Nephron progenitor cell (in vitro differentiated cells): ENCODE results near the gene UBB.

ENCODE experiments used
- DNase-seq: peaks from one replicate; pipeline ENCODE4 v3.0.0; 2021
- H3K27ac Mint-ChIP-seq: 2 replicates; pipeline ENCODE4 v1.8.0; 2021; ENCODE audit warnings: mild to moderate bottlenecking, moderate library complexity, mixed read lengths
- H3K27me3 Mint-ChIP-seq: 2 replicates; pipeline ENCODE4 v1.8.0; 2021; ENCODE audit warnings: mild to moderate bottlenecking, low read depth, mixed read lengths; ENCODE audit not compliant: poor library complexity
- H3K36me3 Mint-ChIP-seq: 2 replicates; pipeline ENCODE4 v1.8.0; 2021; ENCODE audit warnings: low read depth, mixed read lengths
- H3K4me1 Mint-ChIP-seq: 2 replicates; pipeline ENCODE4 v1.8.0; 2021; ENCODE audit warnings: mixed read lengths
- H3K4me3 Mint-ChIP-seq: 2 replicates; pipeline ENCODE4 v1.8.0; 2021; ENCODE audit warnings: mild to moderate bottlenecking, moderate library complexity, mixed read lengths
- H3K9me3 Mint-ChIP-seq: 2 replicates; pipeline ENCODE4 v1.8.0; 2021; ENCODE audit warnings: mild to moderate bottlenecking, moderate library complexity, mixed read lengths
- CTCF ChIP-seq: fragments of 200-600 bp; sonication (generic); IDR thresholded peaks from 2 replicates; pipeline ENCODE4 v1.5.0; 2021; ENCODE audit warnings: antibody characterized with exemption

Gene UBB

GRCh38 chr17:16419074-16419928 is 38.4 kb downstream of the UBB start:
- Mint-ChIP-seq H3K36me3 (no peaks in the 10 kb centered on the region), H3K27me3 (peaks cover 13% of the 10 kb centered on the region), H3K9me3 (no peaks in the 10 kb centered on the region), H3K4me3 (no peak overlapping the region), H3K4me1 (peaks cover 42% of the 10 kb centered on the region), H3K27ac (no peak overlapping the region)
- TF ChIP-seq CTCF: no peak
- no peak for DNase-seq

- no peaks in the 10 kb centered on the region for H3K9me3 Mint-ChIP-seq
- H3K27ac Mint-ChIP-seq: no peak overlapping the region
- no peak overlapping the region for H3K4me3 Mint-ChIP-seq
- peaks cover 36% of the 10 kb centered on the region for H3K4me1 Mint-ChIP-seq
- DNase-seq: no peak
- H3K36me3 Mint-ChIP-seq: no peaks in the 10 kb centered on the region
- no peak for TF ChIP-seq CTCF
- H3K27me3 Mint-ChIP-seq: peaks cover 8% of the 10 kb centered on the region
Measured at GRCh38 chr17:16419929-16420271, 39.0 kb downstream of the UBB start.

- H3K36me3 Mint-ChIP-seq: no peaks in the 10 kb centered on the region
- no peak for DNase-seq
- H3K27ac Mint-ChIP-seq: no peak overlapping the region
- H3K9me3 Mint-ChIP-seq: no peaks in the 10 kb centered on the region
- peaks cover 40% of the 10 kb centered on the region for H3K4me1 Mint-ChIP-seq
- H3K4me3 Mint-ChIP-seq: no peak overlapping the region
- TF ChIP-seq CTCF: no peak
- H3K27me3 Mint-ChIP-seq: peaks cover 8% of the 10 kb centered on the region
Measured at GRCh38 chr17:16422416-16422815, 41.5 kb downstream of the UBB start.

- no peak for TF ChIP-seq CTCF
- Mint-ChIP-seq H3K4me3 (no peak overlapping the region), H3K36me3 (no peaks in the 10 kb centered on the region), H3K9me3 (no peaks in the 10 kb centered on the region), H3K27me3 (peaks cover 8% of the 10 kb centered on the region), H3K27ac (no peak overlapping the region), H3K4me1 (peaks cover 32% of the 10 kb centered on the region)
- no peak for DNase-seq
Measured at GRCh38 chr17:16423226-16423872, 42.5 kb downstream of the UBB start.

GRCh38 chr17:16425202-16425601 is 44.3 kb downstream of the UBB start:
- Mint-ChIP-seq H3K27ac (no peak overlapping the region), H3K4me3 (no peak overlapping the region), H3K9me3 (no peaks in the 10 kb centered on the region), H3K4me1 (peaks cover 23% of the 10 kb centered on the region), H3K36me3 (no peaks in the 10 kb centered on the region), H3K27me3 (peaks cover 11% of the 10 kb centered on the region)
- no peak for DNase-seq
- no peak for TF ChIP-seq CTCF
